GM23338 (cell line): ENCODE results near the gene GRK7.

Experiments used
- CREB1 ChIP-seq: fragments of 250-450 bp; sonication (Bioruptor Pico); IDR thresholded peaks from 2 replicates; pipeline ENCODE4 v1.5.0; 2020; ENCODE audit warnings: low read depth, mild to moderate bottlenecking, moderate library complexity
- EZH2 ChIP-seq: fragments of 200-600 bp; sonication (generic); IDR thresholded peaks from one replicate; pipeline ENCODE4 v1.8.0; 2017; ENCODE audit warnings: antibody characterized with exemption, mild to moderate bottlenecking, low read depth; ENCODE audit not compliant: unreplicated experiment
- EZH2phosphoT487 ChIP-seq: fragments of 200-600 bp; sonication (generic); IDR thresholded peaks from one replicate; pipeline ENCODE4 v1.8.1; 2018; ENCODE audit warnings: antibody characterized with exemption; ENCODE audit not compliant: unreplicated experiment
- JUNB ChIP-seq: IDR thresholded peaks from one replicate; pipeline ENCODE4 v1.6.1; 2016; ENCODE audit warnings: antibody characterized with exemption; ENCODE audit not compliant: unreplicated experiment
- NANOG ChIP-seq: IDR thresholded peaks from 2 replicates; pipeline ENCODE4 v1.6.1; 2016; ENCODE audit warnings: antibody characterized with exemption, borderline replicate concordance
- POLR2AphosphoS5 ChIP-seq: IDR thresholded peaks from 2 replicates; pipeline ENCODE4 v1.6.1; 2016; ENCODE audit warnings: antibody characterized with exemption, low read depth
- STAT1 ChIP-seq: IDR thresholded peaks from one replicate; pipeline ENCODE4 v1.6.1; 2016; ENCODE audit warnings: antibody characterized with exemption; ENCODE audit not compliant: unreplicated experiment
- ZNF114 ChIP-seq: fragments of 250-450 bp; sonication (Bioruptor Pico); IDR thresholded peaks from 2 replicates; pipeline ENCODE4 v1.5.0; 2020; ENCODE audit warnings: mild to moderate bottlenecking, moderate library complexity
- ZNF331 ChIP-seq: fragments of 250-450 bp; sonication (Bioruptor Pico); IDR thresholded peaks from 2 replicates; pipeline ENCODE4 v1.5.0; 2020; ENCODE audit warnings: low read depth, mild to moderate bottlenecking, moderate library complexity
- TF ChIP-seq, protein P1 (sequence below), 2 experiments: fragments of 200-600 bp in 1 of 2; sonication (generic) in 1 of 2; conservative IDR thresholded peaks; 2 replicates each; pipeline versions ENCODE4 v1.5.1 to v1.6.1; 2016 to 2017; ENCODE audit warnings: antibody characterized with exemption in 2 of 2, low read depth in 2 of 2, mild to moderate bottlenecking in 2 of 2, moderate library complexity in 1 of 2
- TF ChIP-seq, protein P2 (sequence below): IDR thresholded peaks from one replicate; pipeline ENCODE4 v1.6.1; 2018; ENCODE audit warnings: antibody characterized with exemption; ENCODE audit not compliant: unreplicated experiment
- TF ChIP-seq, protein P3 (sequence below): IDR thresholded peaks from 2 replicates; pipeline ENCODE4 v1.6.1; 2016; ENCODE audit warnings: antibody characterized with exemption
- TF ChIP-seq, protein P4 (sequence below): fragments of 250-450 bp; sonication (Bioruptor Pico); IDR thresholded peaks from 2 replicates; pipeline ENCODE4 v1.5.0; 2020; ENCODE audit warnings: mild to moderate bottlenecking, moderate library complexity

DNA sequence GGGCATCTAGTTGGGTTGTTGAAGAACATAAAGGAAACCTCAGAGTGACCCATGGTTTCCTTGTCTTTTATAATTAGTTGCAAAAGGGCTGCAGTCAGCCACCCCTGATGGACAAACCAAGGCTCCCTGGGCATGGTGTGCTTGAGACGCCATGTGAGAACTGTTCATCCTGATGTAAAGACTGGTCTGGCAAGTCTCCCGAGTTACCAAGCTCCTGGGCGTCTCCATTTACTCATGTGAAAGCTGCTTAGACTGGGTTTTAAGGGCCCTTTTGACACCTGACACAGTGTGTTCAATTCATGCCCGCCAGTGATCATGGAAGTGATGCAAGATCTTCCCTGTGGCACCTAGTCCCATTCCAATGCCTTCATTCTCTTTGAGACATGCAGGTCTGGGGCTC is 49.4 kb downstream of the GRK7 start:
- TF ChIP-seq, protein P1, sequence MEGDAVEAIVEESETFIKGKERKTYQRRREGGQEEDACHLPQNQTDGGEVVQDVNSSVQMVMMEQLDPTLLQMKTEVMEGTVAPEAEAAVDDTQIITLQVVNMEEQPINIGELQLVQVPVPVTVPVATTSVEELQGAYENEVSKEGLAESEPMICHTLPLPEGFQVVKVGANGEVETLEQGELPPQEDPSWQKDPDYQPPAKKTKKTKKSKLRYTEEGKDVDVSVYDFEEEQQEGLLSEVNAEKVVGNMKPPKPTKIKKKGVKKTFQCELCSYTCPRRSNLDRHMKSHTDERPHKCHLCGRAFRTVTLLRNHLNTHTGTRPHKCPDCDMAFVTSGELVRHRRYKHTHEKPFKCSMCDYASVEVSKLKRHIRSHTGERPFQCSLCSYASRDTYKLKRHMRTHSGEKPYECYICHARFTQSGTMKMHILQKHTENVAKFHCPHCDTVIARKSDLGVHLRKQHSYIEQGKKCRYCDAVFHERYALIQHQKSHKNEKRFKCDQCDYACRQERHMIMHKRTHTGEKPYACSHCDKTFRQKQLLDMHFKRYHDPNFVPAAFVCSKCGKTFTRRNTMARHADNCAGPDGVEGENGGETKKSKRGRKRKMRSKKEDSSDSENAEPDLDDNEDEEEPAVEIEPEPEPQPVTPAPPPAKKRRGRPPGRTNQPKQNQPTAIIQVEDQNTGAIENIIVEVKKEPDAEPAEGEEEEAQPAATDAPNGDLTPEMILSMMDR (conservative IDR thresholded peaks at IDR 0.05; ENCODE audit: low read depth in 2 of 2): no peak
- TF ChIP-seq POLR2AphosphoS5 (no peak), JUNB (no peak), EZH2 (no peak), CREB1 (CRISPR knock-in tag) (no peak), EZH2phosphoT487 (no peak), NANOG (no peak), ZNF331 (CRISPR knock-in tag) (no peak), ZNF114 (CRISPR knock-in tag) (no peak), STAT1 (no peak)
- TF ChIP-seq, protein P2, sequence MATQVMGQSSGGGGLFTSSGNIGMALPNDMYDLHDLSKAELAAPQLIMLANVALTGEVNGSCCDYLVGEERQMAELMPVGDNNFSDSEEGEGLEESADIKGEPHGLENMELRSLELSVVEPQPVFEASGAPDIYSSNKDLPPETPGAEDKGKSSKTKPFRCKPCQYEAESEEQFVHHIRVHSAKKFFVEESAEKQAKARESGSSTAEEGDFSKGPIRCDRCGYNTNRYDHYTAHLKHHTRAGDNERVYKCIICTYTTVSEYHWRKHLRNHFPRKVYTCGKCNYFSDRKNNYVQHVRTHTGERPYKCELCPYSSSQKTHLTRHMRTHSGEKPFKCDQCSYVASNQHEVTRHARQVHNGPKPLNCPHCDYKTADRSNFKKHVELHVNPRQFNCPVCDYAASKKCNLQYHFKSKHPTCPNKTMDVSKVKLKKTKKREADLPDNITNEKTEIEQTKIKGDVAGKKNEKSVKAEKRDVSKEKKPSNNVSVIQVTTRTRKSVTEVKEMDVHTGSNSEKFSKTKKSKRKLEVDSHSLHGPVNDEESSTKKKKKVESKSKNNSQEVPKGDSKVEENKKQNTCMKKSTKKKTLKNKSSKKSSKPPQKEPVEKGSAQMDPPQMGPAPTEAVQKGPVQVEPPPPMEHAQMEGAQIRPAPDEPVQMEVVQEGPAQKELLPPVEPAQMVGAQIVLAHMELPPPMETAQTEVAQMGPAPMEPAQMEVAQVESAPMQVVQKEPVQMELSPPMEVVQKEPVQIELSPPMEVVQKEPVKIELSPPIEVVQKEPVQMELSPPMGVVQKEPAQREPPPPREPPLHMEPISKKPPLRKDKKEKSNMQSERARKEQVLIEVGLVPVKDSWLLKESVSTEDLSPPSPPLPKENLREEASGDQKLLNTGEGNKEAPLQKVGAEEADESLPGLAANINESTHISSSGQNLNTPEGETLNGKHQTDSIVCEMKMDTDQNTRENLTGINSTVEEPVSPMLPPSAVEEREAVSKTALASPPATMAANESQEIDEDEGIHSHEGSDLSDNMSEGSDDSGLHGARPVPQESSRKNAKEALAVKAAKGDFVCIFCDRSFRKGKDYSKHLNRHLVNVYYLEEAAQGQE: no peak
- TF ChIP-seq, protein P3, sequence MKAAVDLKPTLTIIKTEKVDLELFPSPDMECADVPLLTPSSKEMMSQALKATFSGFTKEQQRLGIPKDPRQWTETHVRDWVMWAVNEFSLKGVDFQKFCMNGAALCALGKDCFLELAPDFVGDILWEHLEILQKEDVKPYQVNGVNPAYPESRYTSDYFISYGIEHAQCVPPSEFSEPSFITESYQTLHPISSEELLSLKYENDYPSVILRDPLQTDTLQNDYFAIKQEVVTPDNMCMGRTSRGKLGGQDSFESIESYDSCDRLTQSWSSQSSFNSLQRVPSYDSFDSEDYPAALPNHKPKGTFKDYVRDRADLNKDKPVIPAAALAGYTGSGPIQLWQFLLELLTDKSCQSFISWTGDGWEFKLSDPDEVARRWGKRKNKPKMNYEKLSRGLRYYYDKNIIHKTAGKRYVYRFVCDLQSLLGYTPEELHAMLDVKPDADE: no peak
- TF ChIP-seq, protein P4, sequence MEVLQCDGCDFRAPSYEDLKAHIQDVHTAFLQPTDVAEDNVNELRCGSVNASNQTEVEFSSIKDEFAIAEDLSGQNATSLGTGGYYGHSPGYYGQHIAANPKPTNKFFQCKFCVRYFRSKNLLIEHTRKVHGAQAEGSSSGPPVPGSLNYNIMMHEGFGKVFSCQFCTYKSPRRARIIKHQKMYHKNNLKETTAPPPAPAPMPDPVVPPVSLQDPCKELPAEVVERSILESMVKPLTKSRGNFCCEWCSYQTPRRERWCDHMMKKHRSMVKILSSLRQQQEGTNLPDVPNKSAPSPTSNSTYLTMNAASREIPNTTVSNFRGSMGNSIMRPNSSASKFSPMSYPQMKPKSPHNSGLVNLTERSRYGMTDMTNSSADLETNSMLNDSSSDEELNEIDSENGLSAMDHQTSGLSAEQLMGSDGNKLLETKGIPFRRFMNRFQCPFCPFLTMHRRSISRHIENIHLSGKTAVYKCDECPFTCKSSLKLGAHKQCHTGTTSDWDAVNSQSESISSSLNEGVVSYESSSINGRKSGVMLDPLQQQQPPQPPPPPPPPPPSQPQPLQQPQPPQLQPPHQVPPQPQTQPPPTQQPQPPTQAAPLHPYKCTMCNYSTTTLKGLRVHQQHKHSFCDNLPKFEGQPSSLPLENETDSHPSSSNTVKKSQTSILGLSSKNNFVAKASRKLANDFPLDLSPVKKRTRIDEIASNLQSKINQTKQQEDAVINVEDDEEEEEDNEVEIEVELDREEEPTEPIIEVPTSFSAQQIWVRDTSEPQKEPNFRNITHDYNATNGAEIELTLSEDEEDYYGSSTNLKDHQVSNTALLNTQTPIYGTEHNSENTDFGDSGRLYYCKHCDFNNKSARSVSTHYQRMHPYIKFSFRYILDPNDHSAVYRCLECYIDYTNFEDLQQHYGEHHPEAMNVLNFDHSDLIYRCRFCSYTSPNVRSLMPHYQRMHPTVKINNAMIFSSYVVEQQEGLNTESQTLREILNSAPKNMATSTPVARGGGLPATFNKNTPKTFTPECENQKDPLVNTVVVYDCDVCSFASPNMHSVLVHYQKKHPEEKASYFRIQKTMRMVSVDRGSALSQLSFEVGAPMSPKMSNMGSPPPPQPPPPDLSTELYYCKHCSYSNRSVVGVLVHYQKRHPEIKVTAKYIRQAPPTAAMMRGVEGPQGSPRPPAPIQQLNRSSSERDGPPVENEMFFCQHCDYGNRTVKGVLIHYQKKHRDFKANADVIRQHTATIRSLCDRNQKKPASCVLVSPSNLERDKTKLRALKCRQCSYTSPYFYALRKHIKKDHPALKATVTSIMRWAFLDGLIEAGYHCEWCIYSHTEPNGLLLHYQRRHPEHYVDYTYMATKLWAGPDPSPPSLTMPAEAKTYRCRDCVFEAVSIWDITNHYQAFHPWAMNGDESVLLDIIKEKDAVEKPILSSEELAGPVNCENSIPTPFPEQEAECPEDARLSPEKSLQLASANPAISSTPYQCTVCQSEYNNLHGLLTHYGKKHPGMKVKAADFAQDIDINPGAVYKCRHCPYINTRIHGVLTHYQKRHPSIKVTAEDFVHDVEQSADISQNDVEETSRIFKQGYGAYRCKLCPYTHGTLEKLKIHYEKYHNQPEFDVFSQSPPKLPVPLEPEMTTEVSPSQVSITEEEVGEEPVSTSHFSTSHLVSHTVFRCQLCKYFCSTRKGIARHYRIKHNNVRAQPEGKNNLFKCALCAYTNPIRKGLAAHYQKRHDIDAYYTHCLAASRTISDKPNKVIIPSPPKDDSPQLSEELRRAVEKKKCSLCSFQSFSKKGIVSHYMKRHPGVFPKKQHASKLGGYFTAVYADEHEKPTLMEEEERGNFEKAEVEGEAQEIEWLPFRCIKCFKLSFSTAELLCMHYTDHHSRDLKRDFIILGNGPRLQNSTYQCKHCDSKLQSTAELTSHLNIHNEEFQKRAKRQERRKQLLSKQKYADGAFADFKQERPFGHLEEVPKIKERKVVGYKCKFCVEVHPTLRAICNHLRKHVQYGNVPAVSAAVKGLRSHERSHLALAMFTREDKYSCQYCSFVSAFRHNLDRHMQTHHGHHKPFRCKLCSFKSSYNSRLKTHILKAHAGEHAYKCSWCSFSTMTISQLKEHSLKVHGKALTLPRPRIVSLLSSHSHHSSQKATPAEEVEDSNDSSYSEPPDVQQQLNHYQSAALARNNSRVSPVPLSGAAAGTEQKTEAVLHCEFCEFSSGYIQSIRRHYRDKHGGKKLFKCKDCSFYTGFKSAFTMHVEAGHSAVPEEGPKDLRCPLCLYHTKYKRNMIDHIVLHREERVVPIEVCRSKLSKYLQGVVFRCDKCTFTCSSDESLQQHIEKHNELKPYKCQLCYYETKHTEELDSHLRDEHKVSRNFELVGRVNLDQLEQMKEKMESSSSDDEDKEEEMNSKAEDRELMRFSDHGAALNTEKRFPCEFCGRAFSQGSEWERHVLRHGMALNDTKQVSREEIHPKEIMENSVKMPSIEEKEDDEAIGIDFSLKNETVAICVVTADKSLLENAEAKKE: no peak
